Psoas muscle (tissue), 8 donors: ENCODE results near the gene ACADS. TPM values are rescaled to one million over a fixed set of nuclear protein-coding genes. Genes with fewer than 3 reads are reported as not detected.

Experiments used
- ATAC-seq, 4 donors: fragments of 200-7000 bp; cut with Tn5 transposase; one replicate each; pipeline ENCODE4 v1.9.1; 2020; ENCODE audit warnings: moderate library complexity in 3 of 4, mild to moderate bottlenecking in 2 of 4
- DNase-seq, 2 donors: peaks; one replicate each; pipeline ENCODE4 v3.0.0-alpha.2; 2020
- H3K27ac ChIP-seq: fragments of 200-600 bp; one replicate; pipeline ENCODE4 v1.8.0; 2022
- H3K27me3 ChIP-seq, 3 donors: fragments of 200-600 bp in 1 of 3; one replicate each; pipeline versions ENCODE4 v1.6.1 to v1.8.0; 2013 to 2022; ENCODE audit warnings: low read length in 2 of 3, mild to moderate bottlenecking in 2 of 3, moderate library complexity in 1 of 3; ENCODE audit not compliant: insufficient read depth in 3 of 3
- H3K36me3 ChIP-seq, 2 donors: fragments of 200-600 bp in 1 of 2; one replicate each; pipeline versions ENCODE4 v1.6.1 to v1.8.0; 2013 to 2022; ENCODE audit warnings: low read depth in 1 of 2, mild to moderate bottlenecking in 1 of 2, moderate library complexity in 1 of 2; ENCODE audit not compliant: insufficient read depth in 1 of 2
- H3K4me1 ChIP-seq: fragments of 200-600 bp; one replicate; pipeline ENCODE4 v1.8.0; 2022
- H3K4me3 ChIP-seq: fragments of 200-600 bp; one replicate; pipeline ENCODE4 v1.8.0; 2022; ENCODE audit warnings: mild to moderate bottlenecking
- H3K9me3 ChIP-seq: fragments of 200-600 bp; one replicate; pipeline ENCODE4 v1.8.0; 2022
- WGBS, 3 donors: extraction: QIAGEN DNeasy Blood & Tissue Kit; methylation state at CpG; one replicate each; pipeline versions ENCODE4 v1.1.6 to v1.1.7; 2013; 5-methylcytosine and 5-hydroxymethylcytosine counted together
- intact Hi-C, 2 donors: fragments of 100-400 bp; cut with DNase I; formaldehyde crosslinking; loops; one replicate each; pipeline versions ENCODE4 v1.11.0 to v1.14.2; 2022
- polyA plus RNA-seq, 3 donors: library from polyadenylated mRNA; stranded (reverse); fragments of 200-250 nt; gene quantifications; one replicate each; pipeline ENCODE4 v1.2.3, GENCODE V29; 2013
- total RNA-seq, 4 donors: library from RNA; stranded (reverse); fragmentation: NEBNext Ultra II Directional in 2 of 4; extraction: Animal tissue kit (Norgen Biotek cat#: 25700) in 2 of 4; gene quantifications; one replicate each; pipeline versions ENCODE4 v1.2.1 to v1.2.4, GENCODE V29; 2021 to 2023
- TF ChIP-seq, protein P1 (sequence below): fragments of 200-600 bp; IDR thresholded peaks from one replicate; pipeline ENCODE4 v1.8.0; 2022; ENCODE audit warnings: antibody characterized with exemption
- donor health status: healthy with polysubstance abuse.
- donor health status: DM: no; HTN: no; CAD: no; lungs with moderate emphysema.
- donor health status: Bipolar disorder and iron deficiency.
- donor health status: healthy.
- donor health status: DM: yes; HTN: yes; CAD: no.
- donor health status: DM: no; HTN: no; CAD: no.
- donor health status: DM: no; HTN: no; CAD: no.
- donor health status: DM: yes; HTN: yes; CAD: no.

Gene ACADS
- total and polyA plus RNA-seq, 7 donors = 81.9 to 120 (median 106) TPM

DNA sequence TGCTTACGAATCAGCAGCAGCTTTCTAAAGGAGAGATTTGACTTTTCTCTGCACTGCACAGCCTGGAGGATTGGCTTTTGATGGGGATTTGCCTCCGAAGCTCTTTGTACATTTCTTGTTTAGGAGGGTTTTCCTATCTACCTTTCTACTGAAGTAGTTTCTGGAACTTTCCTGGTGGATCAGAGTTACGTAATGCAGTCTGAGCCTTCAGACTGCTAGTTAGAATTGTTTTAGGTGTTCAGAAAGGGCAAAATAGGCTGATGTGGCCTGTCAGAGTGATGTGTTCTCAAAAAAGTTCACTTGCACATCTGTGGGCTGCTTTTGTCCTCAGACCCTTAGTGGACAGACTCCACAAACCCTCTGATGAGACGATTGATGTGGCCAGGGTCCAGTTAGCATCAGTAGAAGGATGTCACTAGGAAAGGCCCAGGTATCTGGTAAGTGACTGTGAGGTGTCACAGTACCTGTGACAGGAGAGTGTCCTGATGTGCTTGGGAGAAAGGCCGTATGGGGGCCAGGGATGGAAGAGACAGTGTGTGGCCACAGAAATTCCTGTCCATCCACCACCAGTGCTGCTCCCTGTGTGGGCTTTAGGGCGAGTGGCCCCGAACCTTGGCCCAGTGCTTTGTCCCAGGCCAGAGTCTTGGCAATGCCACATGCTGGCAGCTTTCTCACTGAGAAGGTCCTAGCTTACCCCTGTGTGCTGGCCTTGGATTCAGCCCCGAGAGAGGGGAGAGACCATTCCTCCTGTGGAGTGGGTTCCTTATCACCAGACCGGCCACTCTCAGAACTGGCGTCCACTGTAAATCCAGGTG lies 4.4 kb upstream of the ACADS start:
- Histone ChIP-seq H3K27ac (peak overlapping the region; percentile 83), H3K27me3 (no peaks in the 10 kb centered on the region), H3K9me3 (no peaks in the 10 kb centered on the region), H3K36me3 (peaks cover 14 to 81% of the 10 kb centered on the region in 2 donors), H3K4me3 (no peak overlapping the region), H3K4me1 (peaks cover 24% of the 10 kb centered on the region)
- WGBS, 3 donors = 83 to 94% (median 86%) methylated on average over 10 of the region's 10 CpGs
- ATAC-seq (peak in 1 of 4 donors; percentile 6), DNase-seq (peak in 1 of 2 donors; percentile 58)
- intact Hi-C loops = no loop called here
- TF ChIP-seq, protein P1, sequence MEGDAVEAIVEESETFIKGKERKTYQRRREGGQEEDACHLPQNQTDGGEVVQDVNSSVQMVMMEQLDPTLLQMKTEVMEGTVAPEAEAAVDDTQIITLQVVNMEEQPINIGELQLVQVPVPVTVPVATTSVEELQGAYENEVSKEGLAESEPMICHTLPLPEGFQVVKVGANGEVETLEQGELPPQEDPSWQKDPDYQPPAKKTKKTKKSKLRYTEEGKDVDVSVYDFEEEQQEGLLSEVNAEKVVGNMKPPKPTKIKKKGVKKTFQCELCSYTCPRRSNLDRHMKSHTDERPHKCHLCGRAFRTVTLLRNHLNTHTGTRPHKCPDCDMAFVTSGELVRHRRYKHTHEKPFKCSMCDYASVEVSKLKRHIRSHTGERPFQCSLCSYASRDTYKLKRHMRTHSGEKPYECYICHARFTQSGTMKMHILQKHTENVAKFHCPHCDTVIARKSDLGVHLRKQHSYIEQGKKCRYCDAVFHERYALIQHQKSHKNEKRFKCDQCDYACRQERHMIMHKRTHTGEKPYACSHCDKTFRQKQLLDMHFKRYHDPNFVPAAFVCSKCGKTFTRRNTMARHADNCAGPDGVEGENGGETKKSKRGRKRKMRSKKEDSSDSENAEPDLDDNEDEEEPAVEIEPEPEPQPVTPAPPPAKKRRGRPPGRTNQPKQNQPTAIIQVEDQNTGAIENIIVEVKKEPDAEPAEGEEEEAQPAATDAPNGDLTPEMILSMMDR = no peak

DNA sequence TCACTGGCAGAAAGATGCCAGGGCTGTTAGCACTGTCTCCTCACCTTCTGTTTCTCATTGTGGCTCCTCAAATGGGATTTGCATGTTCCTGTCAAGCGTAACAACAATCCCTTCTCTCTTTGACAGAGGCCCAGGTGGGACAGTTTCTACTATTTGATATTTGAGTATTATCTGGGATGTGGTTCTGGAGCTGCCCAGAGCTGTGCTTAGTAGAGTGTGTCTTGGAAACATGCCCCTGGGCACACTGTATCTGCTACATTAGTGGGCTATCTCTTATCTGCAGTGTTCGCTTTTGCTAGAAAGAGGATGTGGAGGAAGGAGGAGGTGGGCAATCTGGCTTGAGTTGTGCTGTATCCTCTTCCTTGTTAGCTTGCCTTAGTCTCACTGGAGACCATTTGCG lies 3.8 kb upstream of the ACADS start:
- no peak overlapping the region for H3K4me3 ChIP-seq
- peaks cover 30% of the 10 kb centered on the region for H3K4me1 ChIP-seq
- H3K27ac ChIP-seq = peak overlapping the region; percentile 83
- H3K27me3 ChIP-seq = no peaks in the 10 kb centered on the region
- ATAC-seq = no peak
- TF ChIP-seq, protein P1 = no peak
- WGBS, 3 donors = 86 to 96% (median 96%) methylated on average over 3 of the region's 3 CpGs
- no peaks in the 10 kb centered on the region for H3K9me3 ChIP-seq
- intact Hi-C loops = no loop called here
- no peak for DNase-seq
- peaks cover 14 to 75% of the 10 kb centered on the region in 2 donors for H3K36me3 ChIP-seq

DNA sequence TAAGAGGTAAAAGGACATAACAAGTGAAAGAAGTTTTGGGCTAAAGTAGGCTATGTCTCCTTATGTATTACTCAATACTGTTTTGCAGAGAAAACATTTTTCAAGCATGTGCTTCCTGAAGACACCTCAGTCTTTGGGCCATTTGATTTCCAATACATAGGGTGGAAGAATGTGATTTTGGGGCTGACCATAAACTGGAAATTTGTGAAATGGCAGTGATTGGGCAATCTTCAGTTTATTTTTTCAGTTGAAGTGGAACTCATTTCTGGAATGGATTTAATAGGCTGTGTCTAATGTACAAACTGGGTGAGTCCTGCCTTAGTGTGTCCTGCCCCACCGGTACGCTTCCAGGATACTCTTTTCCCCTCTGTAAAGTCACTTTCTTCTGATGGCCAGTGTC lies 2.8 kb upstream of the ACADS start:
- no peak overlapping the region for H3K27ac ChIP-seq
- 81 to 86% (median 86%) methylated on average over 2 of the region's 2 CpGs for WGBS, 3 donors
- TF ChIP-seq, protein P1 = no peak

DNA sequence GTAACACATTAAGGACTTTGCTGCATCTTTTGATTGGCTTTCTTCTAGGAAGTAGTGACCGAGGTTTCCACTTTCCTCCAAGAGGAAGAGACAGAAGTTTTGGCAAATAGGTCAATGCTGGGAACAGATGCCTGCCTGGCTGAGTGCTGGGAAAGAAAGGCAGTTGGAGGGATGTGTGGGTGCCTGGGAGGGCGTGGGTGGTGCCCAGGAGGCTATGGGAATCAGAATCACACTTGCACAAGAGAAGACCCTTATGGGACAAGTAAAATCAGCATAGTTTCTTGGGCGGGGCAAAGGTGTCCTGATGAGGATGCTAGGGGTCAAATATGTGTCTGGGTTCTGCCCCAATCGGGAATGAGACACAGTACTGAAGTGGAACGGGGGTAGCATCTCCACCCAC lies 906 bp upstream of the ACADS start:
- 53 to 67% (median 55%) methylated on average over 5 of the region's 5 CpGs for WGBS, 3 donors
- DNase-seq (peak in 1 of 2 donors; percentile 35), ATAC-seq (no peak)
- peaks cover 13 to 73% of the 10 kb centered on the region in 2 donors for H3K36me3 ChIP-seq
- H3K27me3 ChIP-seq = no peaks in the 10 kb centered on the region
- no peak overlapping the region for H3K27ac ChIP-seq
- no peaks in the 10 kb centered on the region for H3K9me3 ChIP-seq
- H3K4me1 ChIP-seq = peaks cover 35% of the 10 kb centered on the region
- TF ChIP-seq, protein P1 = no peak
- intact Hi-C loops = loop anchor here (5.0 kb wide), 1 partner anchor 248 kb away; no protein-coding TSS in a partner anchor
- no peak overlapping the region for H3K4me3 ChIP-seq

More for the DNA sequence above, 2.8 kb upstream of the ACADS start:
- Histone ChIP-seq H3K9me3 (no peaks in the 10 kb centered on the region), H3K27me3 (no peaks in the 10 kb centered on the region), H3K4me1 (peaks cover 36% of the 10 kb centered on the region), H3K4me3 (no peak overlapping the region), H3K36me3 (peaks cover 14 to 75% of the 10 kb centered on the region in 2 donors)
- ATAC-seq (no peak), DNase-seq (peak in 1 of 2 donors; percentile 11)
- intact Hi-C loops = no loop called here
